OCI-LY1 (cell line): Measurements from ENCODE around the gene ARHGEF25.

Experiments used
- EZH2 ChIP-seq: fragments of 200-600 bp; sonication (generic), shearing (Covaris generic); IDR thresholded peaks from 2 replicates; pipeline ENCODE4 v1.8.0; 2017; ENCODE audit warnings: borderline replicate concordance, mixed run types, mild to moderate bottlenecking, antibody characterized with exemption, low read length, moderate library complexity, mixed read lengths
- TF ChIP-seq, protein P1 (sequence below): fragments of 200-600 bp; sonication (generic), shearing (Covaris generic); IDR thresholded peaks from 2 replicates; pipeline ENCODE4 v1.5.1; 2017; ENCODE audit warnings: mild to moderate bottlenecking, antibody characterized with exemption, low read length, moderate library complexity, mixed read lengths

DNA sequence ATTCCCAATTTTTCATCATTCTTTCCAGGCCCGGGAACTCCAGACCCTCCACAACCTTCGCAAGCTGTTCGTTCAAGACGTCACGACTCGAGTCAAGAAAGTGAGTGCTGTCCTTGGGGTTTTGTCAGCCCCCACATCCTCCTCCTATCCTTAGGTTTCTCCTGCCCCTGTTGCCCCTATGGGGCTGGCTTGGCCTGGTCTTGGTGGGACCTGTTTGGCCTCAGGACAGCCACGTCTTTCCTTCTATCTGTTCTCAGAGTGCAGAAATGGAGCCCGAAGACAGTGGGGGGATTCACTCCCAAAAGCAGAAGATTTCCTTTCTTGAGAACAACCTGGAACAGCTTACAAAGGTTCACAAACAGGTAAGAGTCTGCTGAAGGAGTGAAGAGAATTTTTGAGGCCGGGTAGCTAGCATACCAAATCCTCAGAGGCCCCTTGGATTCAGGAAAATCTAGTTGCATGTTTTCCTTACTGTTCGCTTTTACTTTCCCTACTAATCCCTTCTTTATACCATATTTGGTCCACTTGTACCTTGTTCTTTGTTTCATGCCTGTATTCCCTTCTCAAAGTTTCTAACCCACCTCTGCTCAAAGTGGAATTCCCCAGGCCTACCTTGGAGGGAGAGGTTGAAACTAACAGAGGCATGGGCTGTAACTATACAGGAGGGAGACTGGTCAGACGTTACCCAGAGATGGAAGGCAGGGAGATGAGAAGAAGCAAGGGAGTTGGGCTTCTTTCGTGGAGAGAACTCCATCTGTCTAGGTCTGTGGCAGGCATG is 33.1 kb upstream of the ARHGEF25 start:
- TF ChIP-seq, protein P1, sequence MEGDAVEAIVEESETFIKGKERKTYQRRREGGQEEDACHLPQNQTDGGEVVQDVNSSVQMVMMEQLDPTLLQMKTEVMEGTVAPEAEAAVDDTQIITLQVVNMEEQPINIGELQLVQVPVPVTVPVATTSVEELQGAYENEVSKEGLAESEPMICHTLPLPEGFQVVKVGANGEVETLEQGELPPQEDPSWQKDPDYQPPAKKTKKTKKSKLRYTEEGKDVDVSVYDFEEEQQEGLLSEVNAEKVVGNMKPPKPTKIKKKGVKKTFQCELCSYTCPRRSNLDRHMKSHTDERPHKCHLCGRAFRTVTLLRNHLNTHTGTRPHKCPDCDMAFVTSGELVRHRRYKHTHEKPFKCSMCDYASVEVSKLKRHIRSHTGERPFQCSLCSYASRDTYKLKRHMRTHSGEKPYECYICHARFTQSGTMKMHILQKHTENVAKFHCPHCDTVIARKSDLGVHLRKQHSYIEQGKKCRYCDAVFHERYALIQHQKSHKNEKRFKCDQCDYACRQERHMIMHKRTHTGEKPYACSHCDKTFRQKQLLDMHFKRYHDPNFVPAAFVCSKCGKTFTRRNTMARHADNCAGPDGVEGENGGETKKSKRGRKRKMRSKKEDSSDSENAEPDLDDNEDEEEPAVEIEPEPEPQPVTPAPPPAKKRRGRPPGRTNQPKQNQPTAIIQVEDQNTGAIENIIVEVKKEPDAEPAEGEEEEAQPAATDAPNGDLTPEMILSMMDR: no peak
- TF ChIP-seq EZH2: no peak
